Right atrium auricular region (tissue), 2 donors: ENCODE data around the gene NALCN. TPM values are rescaled to one million over a fixed set of nuclear protein-coding genes. Genes with fewer than 3 reads are reported as not detected.

Source experiments
- DNase-seq: peaks from one replicate; pipeline ENCODE4 v3.0.0-alpha.2; 2019; ENCODE audit warnings: low spot score
- H3K27ac ChIP-seq, 2 donors: fragments of 200-600 bp; sonication (generic); 1 replicate in 1 of 2; 2 replicates in 1 of 2; pipeline ENCODE4 v1.5.1; 2016 to 2019
- H3K27me3 ChIP-seq, 2 donors: fragments of 200-600 bp; sonication (generic); one replicate each; pipeline versions ENCODE4 v1.5.1 to v1.6.0; 2017 to 2019
- H3K36me3 ChIP-seq: fragments of 200-600 bp; sonication (generic); one replicate; pipeline ENCODE4 v1.5.1; 2016
- H3K4me1 ChIP-seq, 2 donors: fragments of 200-600 bp; sonication (generic); one replicate each; pipeline versions ENCODE4 v1.5.1 to v1.6.0; 2017 to 2019
- H3K4me3 ChIP-seq, 2 donors: fragments of 200-600 bp; sonication (generic); 1 replicate in 1 of 2; 2 replicates in 1 of 2; pipeline ENCODE4 v1.5.1; 2017 to 2019; ENCODE audit warnings: mild to moderate bottlenecking in 1 of 2, moderate library complexity in 1 of 2
- H3K9me3 ChIP-seq, 2 donors: fragments of 200-600 bp; sonication (generic); one replicate each; pipeline ENCODE4 v1.5.1; 2019
- CTCF ChIP-seq, 2 donors: fragments of 200-600 bp; sonication (generic); IDR thresholded peaks; one replicate each; pipeline ENCODE4 v1.5.1; 2019; ENCODE audit warnings: antibody characterized with exemption in 2 of 2
- total RNA-seq, 2 donors: library from RNA; depleted of rRNA; stranded (reverse); fragments of >200 nt; gene quantifications; one replicate each; pipeline ENCODE4 v1.1.0, GENCODE V29; 2016

NALCN gene
- total RNA-seq, 2 donors from 2014 or later, result 6.2 to 21.1 TPM

- Histone ChIP-seq H3K4me1 (no peaks in the 10 kb centered on the region), H3K27me3 (no peaks in the 10 kb centered on the region), H3K36me3 (no peaks in the 10 kb centered on the region), H3K27ac (no peak overlapping the region), H3K9me3 (no peaks in the 10 kb centered on the region), H3K4me3 (no peak overlapping the region)
- DNase-seq, result no peak
- TF ChIP-seq CTCF (IDR thresholded peaks at IDR 0.05), result no peak
Measured at GRCh38 chr13:101305981-101306411, 110.3 kb downstream of the NALCN start.

GRCh38 chr13:101303521-101303920, 112.8 kb downstream of the NALCN start:
- no peak overlapping the region for H3K27ac ChIP-seq
- TF ChIP-seq CTCF (IDR thresholded peaks at IDR 0.05), result no peak

GRCh38 chr13:101301053-101301452, 115.3 kb downstream of the NALCN start:
- no peak for DNase-seq
- Histone ChIP-seq H3K27ac (no peak overlapping the region), H3K4me3 (no peak overlapping the region), H3K36me3 (no peaks in the 10 kb centered on the region), H3K4me1 (no peaks in the 10 kb centered on the region), H3K27me3 (no peaks in the 10 kb centered on the region), H3K9me3 (no peaks in the 10 kb centered on the region)
- TF ChIP-seq CTCF (IDR thresholded peaks at IDR 0.05), result no peak

More at GRCh38 chr13:101303521-101303920, 112.8 kb downstream of the NALCN start:
- H3K27me3 ChIP-seq, result no peaks in the 10 kb centered on the region
- no peak for DNase-seq
- no peaks in the 10 kb centered on the region for H3K4me1 ChIP-seq
- no peaks in the 10 kb centered on the region for H3K36me3 ChIP-seq
- H3K4me3 ChIP-seq, result no peak overlapping the region
- no peaks in the 10 kb centered on the region for H3K9me3 ChIP-seq

GRCh38 chr13:101300531-101300930, 115.8 kb downstream of the NALCN start:
- Histone ChIP-seq H3K4me1 (no peaks in the 10 kb centered on the region), H3K9me3 (no peaks in the 10 kb centered on the region), H3K27me3 (no peaks in the 10 kb centered on the region), H3K4me3 (no peak overlapping the region), H3K27ac (no peak overlapping the region), H3K36me3 (no peaks in the 10 kb centered on the region)
- no peak for TF ChIP-seq CTCF (IDR thresholded peaks at IDR 0.05)
- no peak for DNase-seq

- Histone ChIP-seq H3K9me3 (no peaks in the 10 kb centered on the region), H3K27me3 (no peaks in the 10 kb centered on the region), H3K4me3 (no peak overlapping the region), H3K4me1 (no peaks in the 10 kb centered on the region), H3K27ac (no peak overlapping the region), H3K36me3 (no peaks in the 10 kb centered on the region)
- no peak for TF ChIP-seq CTCF (IDR thresholded peaks at IDR 0.05)
- DNase-seq, result no peak
Measured at GRCh38 chr13:101298517-101298916, 117.8 kb downstream of the NALCN start.

- no peak overlapping the region for H3K4me3 ChIP-seq
- H3K27ac ChIP-seq, result no peak overlapping the region
- H3K9me3 ChIP-seq, result no peaks in the 10 kb centered on the region
- no peaks in the 10 kb centered on the region for H3K27me3 ChIP-seq
- no peaks in the 10 kb centered on the region for H3K36me3 ChIP-seq
- TF ChIP-seq CTCF (IDR thresholded peaks at IDR 0.05), result no peak
- H3K4me1 ChIP-seq, result no peaks in the 10 kb centered on the region
- DNase-seq, result no peak
Measured at GRCh38 chr13:101297794-101298193, 118.5 kb downstream of the NALCN start.
